ENCODE results near the gene ZNF442.
A peak's percentile ranks its signal among the peaks of the same experiment; 100 is the strongest.
"Not testable (repeated sequence)": the region's sequence is repeated elsewhere in the genome, so short reads cannot be mapped to it uniquely, and the experiment has no call there.

The ZNF442 gene

GRCh38 chr19:12365236-12366162 lies at the start of gene ZNF442:
Gene ZNF442 (minus strand): TSS chr19:12365683. CDS start chr19:12363631, 2,052 bp downstream.
- peak; percentile 96 for DNase-seq

GRCh38 chr19:12411893-12412292 lies 46.4 kb upstream of the ZNF442 start:
- no peak for DNase-seq

- DNase-seq, result peak; percentile 93
These were observed 35.4 kb upstream of the ZNF442 start, which contains the start of gene ZNF799 for GRCh38 chr19:12400633-12401502. Gene ZNF799 (minus strand): TSS chr19:12401271. CDS start chr19:12401070, 201 bp downstream.

GRCh38 chr19:12399901-12400632 lies 34.6 kb upstream of the ZNF442 start:
- not testable (repeated sequence) for DNase-seq

GRCh38 chr19:12391148-12391547 lies 25.7 kb upstream of the ZNF442 start:
- not testable (repeated sequence) for DNase-seq

- DNase-seq, result not testable (repeated sequence)
These were observed 20.9 kb upstream of the ZNF442 start for GRCh38 chr19:12386365-12386764.

GRCh38 chr19:12380444-12380737 lies 14.9 kb upstream of the ZNF442 start:
- DNase-seq, result no peak

- DNase-seq, result no peak
These were observed 14.4 kb upstream of the ZNF442 start for GRCh38 chr19:12379732-12380443.

- DNase-seq, result no peak
These were observed 8.5 kb upstream of the ZNF442 start for GRCh38 chr19:12374026-12374425.

GRCh38 chr19:12364391-12365235 lies 870 bp downstream of the ZNF442 start:
- DNase-seq, result no peak

GRCh38 chr19:12362236-12362635 lies 3.2 kb downstream of the ZNF442 start:
- not testable (repeated sequence) for DNase-seq

- DNase-seq, result no peak
These were observed 12.1 kb downstream of the ZNF442 start for GRCh38 chr19:12353375-12353774.

GRCh38 chr19:12350890-12351197 lies 14.6 kb downstream of the ZNF442 start:
- DNase-seq, result no peak

- no peak for DNase-seq
These were observed 15.1 kb downstream of the ZNF442 start for GRCh38 chr19:12350185-12350889.

- no peak for DNase-seq
These were observed 18.6 kb downstream of the ZNF442 start for GRCh38 chr19:12346896-12347295.

- DNase-seq, result no peak
These were observed 20.3 kb downstream of the ZNF442 start for GRCh38 chr19:12345197-12345596.

GRCh38 chr19:12333162-12334159 lies 32.0 kb downstream of the ZNF442 start, which contains the start of gene ZNF563:
Gene ZNF563 (minus strand): TSS chr19:12333633. CDS start chr19:12333482, 151 bp downstream.
- DNase-seq, result peak; percentile 97

GRCh38 chr19:12331211-12331941 lies 34.1 kb downstream of the ZNF442 start:
- no peak for DNase-seq

GRCh38 chr19:12330340-12330739 lies 35.1 kb downstream of the ZNF442 start:
- DNase-seq, result no peak
